ENCODE measurements around the gene CLIP4.

Gene CLIP4

GRCh38 chr2:29139152-29139551, 23.9 kb downstream of the CLIP4 start:
- no peak for DNase-seq (ENCODE audit: low spot score)

GRCh38 chr2:29139731-29140130, 24.5 kb downstream of the CLIP4 start:
- no peak for DNase-seq (ENCODE audit: low spot score)

- DNase-seq (ENCODE audit: low spot score) = no peak
These were observed 28.4 kb downstream of the CLIP4 start for GRCh38 chr2:29143657-29144056.

GRCh38 chr2:29146197-29146596, 31.0 kb downstream of the CLIP4 start:
- DNase-seq (ENCODE audit: low spot score) = no peak

- no peak for DNase-seq (ENCODE audit: low spot score)
These were observed 32.7 kb downstream of the CLIP4 start for GRCh38 chr2:29147963-29148362.

GRCh38 chr2:29154610-29155009, 39.4 kb downstream of the CLIP4 start:
- no peak for DNase-seq (ENCODE audit: low spot score)

GRCh38 chr2:29155578-29155977, 40.4 kb downstream of the CLIP4 start:
- no peak for DNase-seq (ENCODE audit: low spot score)

- no peak for DNase-seq (ENCODE audit: low spot score)
These were observed 41.9 kb downstream of the CLIP4 start for GRCh38 chr2:29157131-29157530.

GRCh38 chr2:29159125-29159524, 43.9 kb downstream of the CLIP4 start:
- no peak for DNase-seq (ENCODE audit: low spot score)

GRCh38 chr2:29160184-29160583, 45.0 kb downstream of the CLIP4 start:
- DNase-seq (ENCODE audit: low spot score) = no peak

GRCh38 chr2:29162204-29162928, 47.2 kb downstream of the CLIP4 start:
- no peak for DNase-seq (ENCODE audit: low spot score)

- DNase-seq (ENCODE audit: low spot score) = no peak
These were observed 49.1 kb downstream of the CLIP4 start for GRCh38 chr2:29164091-29164846.

- DNase-seq (ENCODE audit: low spot score) = no peak
These were observed 50.4 kb downstream of the CLIP4 start for GRCh38 chr2:29165362-29166241.

GRCh38 chr2:29166242-29167039, 51.2 kb downstream of the CLIP4 start:
- DNase-seq (ENCODE audit: low spot score) = no peak

GRCh38 chr2:29174937-29175336, 59.7 kb downstream of the CLIP4 start:
- DNase-seq (ENCODE audit: low spot score) = no peak

GRCh38 chr2:29175338-29175737, 60.1 kb downstream of the CLIP4 start:
- DNase-seq (ENCODE audit: low spot score) = no peak

GRCh38 chr2:29182334-29182733, 67.1 kb downstream of the CLIP4 start:
- DNase-seq (ENCODE audit: low spot score) = no peak

GRCh38 chr2:29182920-29183319, 67.7 kb downstream of the CLIP4 start:
- no peak for DNase-seq (ENCODE audit: low spot score)

GRCh38 chr2:29184531-29184930, 69.3 kb downstream of the CLIP4 start:
- no peak for DNase-seq (ENCODE audit: low spot score)

- no peak for DNase-seq (ENCODE audit: low spot score)
These were observed 71.6 kb downstream of the CLIP4 start for GRCh38 chr2:29186817-29187216.

GRCh38 chr2:29187926-29188325, 72.7 kb downstream of the CLIP4 start:
- DNase-seq (ENCODE audit: low spot score) = no peak

GRCh38 chr2:29189052-29189451, 73.8 kb downstream of the CLIP4 start:
- no peak for DNase-seq (ENCODE audit: low spot score)
